Pancreas (tissue), 10 donors: ENCODE measurements around the gene ARF1. TPM values are rescaled to one million over a fixed set of nuclear protein-coding genes. Genes with fewer than 3 reads are reported as not detected.

Experiments
- ATAC-seq, 4 donors: fragments of 200-7000 bp; cut with Tn5 transposase; one replicate each; pipeline versions ENCODE4 v1.8.0 to v1.9.1; 2020; ENCODE audit warnings: mild to moderate bottlenecking in 4 of 4, moderate library complexity in 4 of 4
- DNase-seq, 6 donors: peaks; one replicate each; pipeline ENCODE4 v3.0.0-alpha.2; 2020
- FAIRE-seq: peaks from 2 replicates; lab custom pipeline; 2012; peaks lifted over from hg19 to GRCh38; lab: Jason Lieb, UNC
- H3K27ac ChIP-seq, 4 donors: fragments of 200-600 bp; sonication (generic); 1 replicate in 3 of 4; 2 replicates in 1 of 4; pipeline versions ENCODE4 v1.5.0 to v1.8.0; 2020
- H3K27me3 ChIP-seq, 4 donors: fragments of 200-600 bp; one replicate each; pipeline ENCODE4 v1.8.0; 2021
- H3K36me3 ChIP-seq, 3 donors: fragments of 200-600 bp; sonication (generic) in 1 of 3; one replicate each; pipeline versions ENCODE4 v1.5.0 to v1.8.0; 2020 to 2021
- H3K4me1 ChIP-seq, 3 donors: fragments of 200-600 bp; one replicate each; pipeline ENCODE4 v1.8.0; 2021
- H3K4me3 ChIP-seq, 4 donors: fragments of 200-600 bp; sonication (generic) in 2 of 4; one replicate each; pipeline versions ENCODE4 v1.5.0 to v1.8.0; 2020 to 2021
- H3K9me3 ChIP-seq, 4 donors: fragments of 200-600 bp; one replicate each; pipeline ENCODE4 v1.8.0; 2021
- CTCF ChIP-seq, 4 donors: fragments of 200-600 bp; sonication (generic) in 3 of 4; IDR thresholded peaks; one replicate each; pipeline versions ENCODE4 v1.5.0 to v1.8.0; 2021; ENCODE audit warnings: antibody characterized with exemption in 4 of 4
- WGBS, 2 donors: extraction: QIAGEN DNeasy Blood & Tissue Kit; methylation state at CpG; one replicate each; pipeline ENCODE4 v1.1.7; 2013; 5-methylcytosine and 5-hydroxymethylcytosine counted together
- intact Hi-C, 3 donors: fragments of 100-400 bp; cut with DNase I; formaldehyde crosslinking; loops; one replicate each; pipeline versions ENCODE4 v1.11.1 to v1.14.2; 2022
- polyA plus RNA-seq, 2 donors: library from polyadenylated mRNA; stranded (reverse); fragments of 200-250 nt; gene quantifications; one replicate each; pipeline ENCODE4 v1.2.3, GENCODE V29; 2013
- total RNA-seq, 6 donors: library from RNA; stranded (reverse); fragmentation: NEBNext Ultra II Directional in 4 of 6; extraction: Animal tissue kit (Norgen Biotek cat#: 25700) in 4 of 6; gene quantifications; one replicate each; pipeline versions ENCODE4 v1.2.1 to v1.2.4, GENCODE V29; 2021 to 2023
- donor health status: healthy with polysubstance abuse.
- donor health status: DM: no; HTN: no; CAD: no; lungs with moderate emphysema.
- donor health status: DM: no; HTN: no; CAD: no.
- donor health status: control.
- donor health status: control.
- donor health status: Bipolar disorder and iron deficiency.
- donor health status: DM: yes; HTN: yes; CAD: no.
- donor health status: DM: no; HTN: no; CAD: no.
- donor health status: DM: no; HTN: no; CAD: no.
- donor health status: DM: yes; HTN: yes; CAD: no.

The ARF1 gene
- total and polyA plus RNA-seq, 8 donors, result 160 to 251 (median 205) TPM

- WGBS, 2 donors, result 67 to 78% methylated on average over 15 of the region's 15 CpGs
- Histone ChIP-seq H3K27ac (no peak overlapping the region), H3K27me3 (no peaks in the 10 kb centered on the region), H3K36me3 (no peaks in the 10 kb centered on the region), H3K4me3 (no peak overlapping the region), H3K4me1 (no peaks in the 10 kb centered on the region), H3K9me3 (no peaks in the 10 kb centered on the region)
- DNase-seq (peak in 2 of 6 donors; percentile 42 to 45), FAIRE-seq (no peak), ATAC-seq (no peak)
- TF ChIP-seq CTCF (IDR thresholded peaks at IDR 0.05), result no peak
- intact Hi-C loops, result no loop called here
Measured at GRCh38 chr1:228065543-228066347, 16.8 kb upstream of the ARF1 start.

GRCh38 chr1:228066416-228066815 is 16.1 kb upstream of the ARF1 start:
- WGBS, 2 donors, result 33 to 61% methylated on average over 4 of the region's 4 CpGs
- intact Hi-C loops, result no loop called here
- no peak for ATAC-seq
- Histone ChIP-seq H3K4me3 (no peak overlapping the region), H3K27ac (no peak overlapping the region), H3K27me3 (no peaks in the 10 kb centered on the region), H3K36me3 (no peaks in the 10 kb centered on the region), H3K9me3 (no peaks in the 10 kb centered on the region), H3K4me1 (no peaks in the 10 kb centered on the region)
- FAIRE-seq, result no peak
- TF ChIP-seq CTCF (IDR thresholded peaks at IDR 0.05), result no peak
- DNase-seq, result no peak

GRCh38 chr1:228066891-228067654 is 15.4 kb upstream of the ARF1 start:
- Histone ChIP-seq H3K36me3 (no peaks in the 10 kb centered on the region), H3K4me1 (no peaks in the 10 kb centered on the region), H3K9me3 (no peaks in the 10 kb centered on the region), H3K27ac (no peak overlapping the region), H3K27me3 (no peaks in the 10 kb centered on the region), H3K4me3 (no peak overlapping the region)
- FAIRE-seq (no peak), DNase-seq (peak in 2 of 6 donors; percentile 35 to 55), ATAC-seq (no peak)
- intact Hi-C loops, result no loop called here
- 38 to 54% methylated on average over 10 of the region's 10 CpGs for WGBS, 2 donors
- no peak for TF ChIP-seq CTCF (IDR thresholded peaks at IDR 0.05)

GRCh38 chr1:228068359-228068758 is 14.1 kb upstream of the ARF1 start:
- ATAC-seq, result no peak
- Histone ChIP-seq H3K27me3 (no peaks in the 10 kb centered on the region), H3K4me3 (no peak overlapping the region), H3K4me1 (no peaks in the 10 kb centered on the region), H3K36me3 (no peaks in the 10 kb centered on the region), H3K9me3 (no peaks in the 10 kb centered on the region), H3K27ac (no peak overlapping the region)
- no peak for TF ChIP-seq CTCF (IDR thresholded peaks at IDR 0.05)
- DNase-seq, result no peak
- FAIRE-seq, result no peak
- WGBS, 2 donors, result 60 to 74% methylated on average over 7 of the region's 7 CpGs
- intact Hi-C loops, result no loop called here
